Suppressor macrophage (primary cell): ENCODE data around the gene C11orf16.

ENCODE experiments used
- DNase-seq, 4 experiments: peaks; one replicate each; pipeline ENCODE4 v3.0.0-alpha.2; 2020 to 2022

Gene C11orf16

GRCh38 chr11:8881585-8881984 is 51.2 kb downstream of the C11orf16 start:
- DNase-seq: peak; percentile 47 to 69 (median 57)

- no peak for DNase-seq
Observed at GRCh38 chr11:8878771-8879170, 54.0 kb downstream of the C11orf16 start.

- peak; percentile 35 to 78 (median 58) for DNase-seq
Observed at GRCh38 chr11:8873741-8874405, 58.9 kb downstream of the C11orf16 start.

- DNase-seq: no peak
Observed at GRCh38 chr11:8871962-8872361, 60.8 kb downstream of the C11orf16 start.

- peak; percentile 5 to 43 (median 38) for DNase-seq
Observed at GRCh38 chr11:8871171-8871775, 61.5 kb downstream of the C11orf16 start.

- peak; percentile 11 to 61 (median 30) for DNase-seq
Observed at GRCh38 chr11:8870411-8871170, 62.2 kb downstream of the C11orf16 start.
